ENCODE results near the gene CHSY1.

The CHSY1 gene

GRCh38 chr15:101189409-101190091, 62.3 kb downstream of the CHSY1 start:
- no peak for DNase-seq (ENCODE audit: extremely low read depth in 1 of 2, low read depth in 1 of 2)

GRCh38 chr15:101188637-101189408, 63.0 kb downstream of the CHSY1 start:
- no peak for DNase-seq (ENCODE audit: extremely low read depth in 1 of 2, low read depth in 1 of 2)

GRCh38 chr15:101187820-101188636, 63.8 kb downstream of the CHSY1 start:
- no peak for DNase-seq (ENCODE audit: extremely low read depth in 1 of 2, low read depth in 1 of 2)

- no peak for DNase-seq (ENCODE audit: extremely low read depth in 1 of 2, low read depth in 1 of 2)
These were observed 66.1 kb downstream of the CHSY1 start for GRCh38 chr15:101185770-101186169.

GRCh38 chr15:101185336-101185735, 66.5 kb downstream of the CHSY1 start:
- DNase-seq (ENCODE audit: extremely low read depth in 1 of 2, low read depth in 1 of 2): no peak

GRCh38 chr15:101184830-101185229, 67.0 kb downstream of the CHSY1 start:
- DNase-seq (ENCODE audit: extremely low read depth in 1 of 2, low read depth in 1 of 2): no peak

GRCh38 chr15:101183931-101184305, 67.9 kb downstream of the CHSY1 start:
- no peak for DNase-seq (ENCODE audit: extremely low read depth in 1 of 2, low read depth in 1 of 2)

- DNase-seq (ENCODE audit: extremely low read depth in 1 of 2, low read depth in 1 of 2): no peak
These were observed 68.5 kb downstream of the CHSY1 start for GRCh38 chr15:101183226-101183930.

- no peak for DNase-seq (ENCODE audit: extremely low read depth in 1 of 2, low read depth in 1 of 2)
These were observed 69.6 kb downstream of the CHSY1 start for GRCh38 chr15:101182215-101182614.

- no peak for DNase-seq (ENCODE audit: extremely low read depth in 1 of 2, low read depth in 1 of 2)
These were observed 70.5 kb downstream of the CHSY1 start for GRCh38 chr15:101181349-101181748.

GRCh38 chr15:101180620-101181307, 71.1 kb downstream of the CHSY1 start:
- DNase-seq (ENCODE audit: extremely low read depth in 1 of 2, low read depth in 1 of 2): no peak

GRCh38 chr15:101179341-101180153, 72.3 kb downstream of the CHSY1 start:
- DNase-seq (ENCODE audit: extremely low read depth in 1 of 2, low read depth in 1 of 2): no peak

- DNase-seq (ENCODE audit: extremely low read depth in 1 of 2, low read depth in 1 of 2): no peak
These were observed 72.9 kb downstream of the CHSY1 start for GRCh38 chr15:101178931-101179330.

GRCh38 chr15:101178479-101178878, 73.4 kb downstream of the CHSY1 start:
- no peak for DNase-seq (ENCODE audit: extremely low read depth in 1 of 2, low read depth in 1 of 2)

GRCh38 chr15:101177866-101178265, 74.0 kb downstream of the CHSY1 start:
- DNase-seq (ENCODE audit: extremely low read depth in 1 of 2, low read depth in 1 of 2): no peak

- no peak for DNase-seq (ENCODE audit: extremely low read depth in 1 of 2, low read depth in 1 of 2)
These were observed 75.2 kb downstream of the CHSY1 start for GRCh38 chr15:101176625-101177024.

GRCh38 chr15:101175401-101175800, 76.4 kb downstream of the CHSY1 start:
- DNase-seq (ENCODE audit: extremely low read depth in 1 of 2, low read depth in 1 of 2): no peak

GRCh38 chr15:101174152-101174920, 77.5 kb downstream of the CHSY1 start:
- no peak for DNase-seq (ENCODE audit: extremely low read depth in 1 of 2, low read depth in 1 of 2)

Data from stimulated activated CD8-positive, alpha-beta memory T cell treated with anti-CD3 and anti-CD28 coated beads, Interleukin-7, amount 100 ng/mL, for 48 hours (primary cell).